HCT116 (cell line): ENCODE data around the gene C13orf46.

Source experiments
- CTCF ChIP-seq, 3 experiments: fragments of 200-600 bp in 1 of 3; sonication (generic) in 1 of 3; IDR thresholded peaks in 2 of 3; conservative IDR thresholded peaks in 1 of 3; 2 replicates each; pipeline ENCODE4 v1.5.1; 2012 to 2017; ENCODE audit warnings: low read depth in 2 of 3, low read length in 2 of 3, antibody characterized with exemption in 1 of 3, borderline replicate concordance in 1 of 3, control low read depth in 1 of 3, mild to moderate bottlenecking in 1 of 3, mixed read lengths in 1 of 3, mixed run types in 1 of 3, moderate library complexity in 1 of 3; ENCODE audit not compliant: insufficient read depth in 1 of 3
- EZH2 ChIP-seq: fragments of 200-600 bp; sonication (generic); IDR thresholded peaks from 2 replicates; pipeline ENCODE4 v1.6.1; 2017; ENCODE audit warnings: antibody characterized with exemption, mixed run types
- EZH2phosphoT487 ChIP-seq: fragments of 200-600 bp; IDR thresholded peaks from 2 replicates; pipeline ENCODE4 v1.6.1; 2018; ENCODE audit warnings: antibody characterized with exemption, borderline replicate concordance
- MAX ChIP-seq: IDR thresholded peaks from 2 replicates; pipeline ENCODE4 v1.6.1; 2012
- POLR2A ChIP-seq: IDR thresholded peaks from 2 replicates; pipeline ENCODE4 v1.7.0; 2011; ENCODE audit warnings: borderline replicate concordance; ENCODE audit not compliant: insufficient read depth, insufficient read length; ENCODE audit errors: extremely low read depth
- SIN3A ChIP-seq: IDR thresholded peaks from 2 replicates; pipeline ENCODE4 v1.6.1; 2012; ENCODE audit warnings: low read depth
- SP1 ChIP-seq: IDR thresholded peaks from 2 replicates; pipeline ENCODE4 v1.6.1; 2012; ENCODE audit warnings: low read depth

GRCh38 chr13:113968463-113969310, 5.2 kb downstream of the C13orf46 start:
- TF ChIP-seq SIN3A (no peak), CTCF (IDR thresholded peaks at IDR 0.05 in 2 of 3, conservative IDR thresholded peaks at IDR 0.05 in 1 of 3; ENCODE audit: borderline replicate concordance in 1 of 3, insufficient read depth in 1 of 3, low read depth in 2 of 3, low read length in 2 of 3) (peak in 1 of 3 experiments; percentile 18; a peak in 1 of 6 replicates), POLR2A (no peak), SP1 (no peak), EZH2phosphoT487 (no peak), MAX (no peak), EZH2 (no peak)
